Lower leg skin (tissue), 4 donors: Measurements from ENCODE around the gene COL21A1. TPM values are rescaled to one million over a fixed set of nuclear protein-coding genes. Genes with fewer than 3 reads are reported as not detected.

ENCODE experiments used
- DNase-seq, 2 donors: peaks; one replicate each; pipeline ENCODE4 v3.0.0-alpha.2; 2019; ENCODE audit warnings: low spot score in 2 of 2
- H3K4me3 ChIP-seq: fragments of 200-600 bp; sonication (generic); 2 replicates; pipeline ENCODE4 v1.5.1; 2017; ENCODE audit warnings: mild to moderate bottlenecking, low read depth; ENCODE audit not compliant: poor library complexity, severe bottlenecking
- CTCF ChIP-seq, 3 donors: fragments of 450-650 bp; IDR thresholded peaks; one replicate each; pipeline ENCODE4 v1.5.1; 2016; ENCODE audit warnings: antibody characterized with exemption in 3 of 3, mild to moderate bottlenecking in 3 of 3, moderate library complexity in 2 of 3
- POLR2A ChIP-seq, 2 donors: fragments of 450-650 bp; IDR thresholded peaks; one replicate each; pipeline ENCODE4 v1.6.1; 2016 to 2017; ENCODE audit warnings: antibody characterized with exemption in 2 of 2, mild to moderate bottlenecking in 1 of 2, moderate library complexity in 1 of 2
- WGBS, 2 donors: methylation state at CpG; one replicate each; pipeline ENCODE4 v1.1.5; 2018; 5-methylcytosine and 5-hydroxymethylcytosine counted together
- intact Hi-C: fragments of 100-400 bp; cut with DNase I; formaldehyde crosslinking; loops from one replicate; pipeline ENCODE4 v1.15.0; 2023; ENCODE audit warnings: low total_unique reads
- total RNA-seq, 4 donors: library from RNA; depleted of rRNA; stranded (reverse); fragments of >200 nt; gene quantifications; one replicate each; pipeline ENCODE4 v1.1.0, GENCODE V29; 2016

Gene COL21A1
- total RNA-seq, 4 donors from 2014 or later: 1.9 to 8.3 (median 5.4) TPM

DNA sequence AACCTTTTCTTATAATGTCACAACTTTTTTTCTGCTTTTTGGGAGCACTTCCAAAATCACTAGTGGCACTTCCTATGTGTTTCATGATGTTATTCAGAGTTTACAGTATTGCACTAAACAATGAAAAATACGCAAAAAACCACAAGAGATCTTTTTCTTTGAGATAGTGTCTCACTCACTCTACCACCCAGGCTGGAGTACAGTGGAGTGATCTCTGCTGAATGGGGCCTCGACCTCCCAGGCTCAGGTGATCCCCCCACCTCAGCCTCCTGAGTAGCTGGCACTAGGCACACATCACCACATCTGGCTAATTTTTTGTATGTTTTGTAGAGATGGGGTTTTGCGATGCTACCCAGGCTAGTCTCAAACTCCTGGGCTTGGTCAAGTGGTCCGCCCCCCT lies 158.7 kb downstream of the COL21A1 start:
- 76 to 92% methylated on average over 4 of the region's 4 CpGs for WGBS, 2 donors
- TF ChIP-seq POLR2A (IDR thresholded peaks at IDR 0.05) (no peak), CTCF (IDR thresholded peaks at IDR 0.05) (no peak)
- DNase-seq: no peak
- intact Hi-C loops: loop anchor here (10.0 kb wide), 1 partner anchor 1614 kb away; no protein-coding TSS in a partner anchor
- no peak overlapping the region for H3K4me3 ChIP-seq

GRCh38 chr6:56087421-56087820 lies 160.0 kb downstream of the COL21A1 start:
- TF ChIP-seq POLR2A (IDR thresholded peaks at IDR 0.05) (no peak), CTCF (IDR thresholded peaks at IDR 0.05) (no peak)

DNA sequence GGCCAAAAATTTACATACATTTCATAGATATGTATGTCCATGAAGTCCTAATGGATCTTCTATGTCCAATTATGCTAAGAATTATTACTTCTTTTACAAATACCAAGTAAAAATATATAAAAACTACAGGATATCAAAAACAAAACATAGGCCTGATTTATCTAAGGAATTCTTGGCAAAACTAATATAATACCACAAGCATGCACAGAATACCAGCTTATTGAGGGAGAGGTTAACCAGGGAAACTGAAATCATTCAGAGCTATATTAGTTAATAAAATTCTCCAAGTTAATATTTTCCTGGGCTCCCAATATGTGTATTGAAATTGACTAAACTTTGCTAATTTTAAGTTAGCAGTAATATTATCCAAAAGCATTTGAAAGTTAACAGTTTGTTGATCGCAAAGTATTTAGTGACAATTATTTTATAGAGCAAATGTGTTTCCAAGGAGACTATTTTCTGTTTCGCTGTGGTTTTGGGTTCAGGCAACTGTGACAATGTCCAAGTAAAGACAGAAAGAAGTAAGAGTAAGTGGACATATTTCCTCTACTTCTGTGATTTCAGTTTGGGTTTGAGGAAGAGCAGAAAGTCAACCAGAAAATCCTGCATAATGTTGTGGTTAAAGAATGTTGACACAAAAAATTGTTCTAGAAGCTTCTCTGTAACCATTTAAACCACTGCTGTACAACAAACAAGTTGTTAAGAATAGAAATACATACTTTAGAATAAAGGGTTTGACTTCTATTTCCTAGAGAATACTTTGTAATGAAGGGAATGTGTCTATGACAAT lies 167.4 kb downstream of the COL21A1 start:
- intact Hi-C loops: loop anchor here (10.0 kb wide), 1 partner anchor 1605 kb away; no protein-coding TSS in a partner anchor
- H3K4me3 ChIP-seq: no peak overlapping the region
- TF ChIP-seq CTCF (IDR thresholded peaks at IDR 0.05) (no peak), POLR2A (IDR thresholded peaks at IDR 0.05) (no peak)
- 91 to 95% methylated on average over 2 of the region's 2 CpGs for WGBS, 2 donors
- DNase-seq: no peak

More at GRCh38 chr6:56087421-56087820, 160.0 kb downstream of the COL21A1 start:
- no peak for DNase-seq
- H3K4me3 ChIP-seq: no peak overlapping the region
- intact Hi-C loops: loop anchor here (10.0 kb wide), 1 partner anchor 1613 kb away; no protein-coding TSS in a partner anchor

DNA sequence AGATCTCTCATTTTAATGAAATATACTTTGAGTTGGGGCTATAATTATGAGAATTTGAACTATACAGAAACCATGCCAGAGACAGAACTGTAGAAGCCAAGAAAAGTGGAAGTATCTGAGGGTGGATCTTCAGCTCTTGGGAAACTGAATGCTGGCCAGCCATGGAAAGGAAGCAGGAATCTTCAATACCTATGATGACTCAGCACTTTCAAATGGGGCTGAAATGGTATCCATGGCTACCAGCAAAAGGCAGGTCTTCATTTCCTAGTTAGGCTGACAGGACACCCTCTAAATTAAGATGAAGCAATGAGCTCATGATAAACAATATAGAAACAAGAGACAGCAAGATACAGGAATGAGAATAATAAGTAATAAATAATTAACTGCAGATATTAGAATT lies 171.3 kb downstream of the COL21A1 start:
- no peak for DNase-seq
- H3K4me3 ChIP-seq: no peak overlapping the region
- intact Hi-C loops: no loop called here
- TF ChIP-seq CTCF (IDR thresholded peaks at IDR 0.05) (no peak), POLR2A (IDR thresholded peaks at IDR 0.05) (no peak)

GRCh38 chr6:56073761-56074160 lies 173.6 kb downstream of the COL21A1 start:
- DNase-seq: no peak
- no peak overlapping the region for H3K4me3 ChIP-seq
- intact Hi-C loops: no loop called here
- no peak for TF ChIP-seq CTCF (IDR thresholded peaks at IDR 0.05)
- no peak for TF ChIP-seq POLR2A (IDR thresholded peaks at IDR 0.05)

DNA sequence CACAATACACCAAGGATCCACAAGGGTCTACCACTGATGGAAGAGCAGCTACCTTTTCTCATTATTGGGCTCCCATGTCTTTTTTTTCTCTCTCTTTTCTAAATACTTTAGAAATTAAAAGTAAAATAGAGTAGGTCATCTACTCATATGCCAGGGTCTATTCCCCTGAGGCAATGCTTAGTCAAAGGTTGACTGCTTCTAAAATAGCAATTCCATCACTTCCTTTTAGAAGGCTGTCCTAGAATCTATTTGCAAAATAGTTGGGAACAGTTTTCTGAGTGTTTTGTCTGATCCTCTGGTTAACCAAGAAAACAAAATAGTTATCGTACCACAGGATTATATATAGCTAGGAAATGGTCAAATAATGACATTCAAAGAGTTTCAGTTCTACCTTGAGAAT lies 174.1 kb downstream of the COL21A1 start:
- 57 to 81% methylated on average over 1 of the region's 1 CpG for WGBS, 2 donors
- intact Hi-C loops: no loop called here
- no peak for DNase-seq
- TF ChIP-seq POLR2A (IDR thresholded peaks at IDR 0.05): no peak
- no peak for TF ChIP-seq CTCF (IDR thresholded peaks at IDR 0.05)
- H3K4me3 ChIP-seq: no peak overlapping the region
